SK-N-SH (cell line): ENCODE results near the gene FAP. TPM values are rescaled to one million over a fixed set of nuclear protein-coding genes. Genes with fewer than 3 reads are reported as not detected.

Experiments
- CTCF ChIA-PET: fragments of 300-600, 350-600 bp; formaldehyde crosslinking; extraction: SDS; loops from one replicate; lab custom pipeline; 2021; lab: Yijun Ruan, JAX
- POLR2A ChIA-PET: fragments of 350-600 bp; sonication (Branson Sonifier 250); formaldehyde crosslinking; extraction: SDS; loops from one replicate; lab custom pipeline; 2020; ENCODE audit warnings: antibody characterized with exemption, inconsistent platforms; lab: Yijun Ruan, JAX
- DNase-seq: peaks from one replicate; pipeline ENCODE4 v3.0.0; 2012
- H2AFZ ChIP-seq: fragments of 200-600 bp; sonication (generic); 2 replicates; pipeline ENCODE4 v1.8.1; 2016; ENCODE audit warnings: antibody characterized with exemption, mild to moderate bottlenecking, low read depth
- H3F3A ChIP-seq: fragments of 200-600 bp; sonication (generic); replicated peaks from 2 replicates; pipeline ENCODE3; 2016; ENCODE audit warnings: antibody characterized with exemption, mild to moderate bottlenecking; ENCODE audit not compliant: insufficient read depth
- H3K27ac ChIP-seq, 2 experiments: fragments of 200-500 bp in 1 of 2; fragments of 200-600 bp in 1 of 2; sonication (Bioruptor generic) in 1 of 2; sonication (generic), shearing (Covaris generic) in 1 of 2; 2 replicates each; pipeline versions ENCODE4 v1.5.1 to v1.6.1; 2014 to 2016; ENCODE audit warnings: low read depth in 2 of 2, inconsistent platforms in 1 of 2, low read length in 1 of 2, mild to moderate bottlenecking in 1 of 2, mixed read lengths in 1 of 2
- H3K27me3 ChIP-seq: fragments of 200-600 bp; sonication (generic), shearing (Covaris generic); 2 replicates; pipeline ENCODE4 v1.6.1; 2016; ENCODE audit warnings: mixed run types; ENCODE audit not compliant: insufficient read depth
- H3K36me3 ChIP-seq, 2 experiments: fragments of 200-500 bp in 1 of 2; fragments of 200-600 bp in 1 of 2; sonication (Bioruptor generic) in 1 of 2; sonication (generic) in 1 of 2; replicated peaks in 1 of 2; 2 replicates each; pipeline versions ENCODE3 to v1.5.1; 2014 to 2016; ENCODE audit warnings: low read length in 1 of 2, mild to moderate bottlenecking in 1 of 2; ENCODE audit not compliant: insufficient read depth in 2 of 2, control insufficient read depth in 1 of 2
- H3K4me1 ChIP-seq, 2 experiments: fragments of 200-500 bp in 1 of 2; fragments of 200-600 bp in 1 of 2; sonication (Bioruptor generic) in 1 of 2; sonication (generic), shearing (Covaris generic) in 1 of 2; 2 replicates each; pipeline versions ENCODE4 v1.5.1 to v1.6.1; 2014 to 2016; ENCODE audit warnings: low read depth in 1 of 2, low read length in 1 of 2, mixed run types in 1 of 2; ENCODE audit not compliant: insufficient read depth in 2 of 2, control insufficient read depth in 1 of 2
- H3K4me2 ChIP-seq: fragments of 200-600 bp; sonication (generic), shearing (Covaris generic); 2 replicates; pipeline ENCODE4 v1.6.1; 2017; ENCODE audit warnings: mixed run types
- H3K4me3 ChIP-seq, 2 experiments: fragments of 200-500 bp in 1 of 2; fragments of 200-600 bp in 1 of 2; sonication (Bioruptor generic) in 1 of 2; sonication (generic), shearing (Covaris generic) in 1 of 2; 2 replicates each; pipeline versions ENCODE4 v1.5.1 to v1.8.1; 2014 to 2016; ENCODE audit warnings: low read depth in 2 of 2, inconsistent platforms in 1 of 2, low read length in 1 of 2, mild to moderate bottlenecking in 1 of 2, mixed read lengths in 1 of 2, moderate library complexity in 1 of 2
- H3K79me2 ChIP-seq: fragments of 200-600 bp; sonication (generic); 2 replicates; pipeline ENCODE4 v1.8.1; 2017; ENCODE audit warnings: mild to moderate bottlenecking; ENCODE audit not compliant: insufficient read depth
- H3K9ac ChIP-seq: fragments of 200-600 bp; sonication (generic); 2 replicates; pipeline ENCODE4 v1.6.1; 2017; ENCODE audit warnings: mixed run types
- H3K9me2 ChIP-seq: fragments of 200-600 bp; sonication (generic); 2 replicates; pipeline ENCODE4 v1.6.1; 2017; ENCODE audit warnings: mixed run types
- H3K9me3 ChIP-seq: fragments of 200-600 bp; sonication (generic); 2 replicates; pipeline ENCODE4 v1.6.1; 2017; ENCODE audit warnings: mixed run types, mild to moderate bottlenecking, moderate library complexity
- H4K20me1 ChIP-seq: fragments of 200-600 bp; sonication (generic); 2 replicates; pipeline ENCODE4 v1.6.1; 2017; ENCODE audit warnings: mild to moderate bottlenecking, mixed run types; ENCODE audit not compliant: insufficient read depth
- ELF1 ChIP-seq: IDR thresholded peaks from 2 replicates; pipeline ENCODE4 v1.4.0; 2012
- EZH2phosphoT487 ChIP-seq: fragments of 200-600 bp; sonication (generic); IDR thresholded peaks from 2 replicates; pipeline ENCODE4 v1.6.1; 2017; ENCODE audit warnings: low read depth, mixed run types, mild to moderate bottlenecking, antibody characterized with exemption, moderate library complexity, borderline replicate concordance
- FOSL2 ChIP-seq: IDR thresholded peaks from 2 replicates; pipeline ENCODE4 v1.4.0; 2012; ENCODE audit warnings: low read depth, mild to moderate bottlenecking, moderate library complexity, borderline replicate concordance
- GABPA ChIP-seq: IDR thresholded peaks from 2 replicates; pipeline ENCODE4 v1.4.0; 2012; ENCODE audit warnings: low read depth, mild to moderate bottlenecking
- MEF2A ChIP-seq: IDR thresholded peaks from 2 replicates; pipeline ENCODE4 v1.4.0; 2012; ENCODE audit warnings: low read depth, borderline replicate concordance
- NRF1 ChIP-seq: IDR thresholded peaks from 2 replicates; pipeline ENCODE4 v1.6.1; 2012; ENCODE audit warnings: low read depth, mild to moderate bottlenecking, low read length
- RFX5 ChIP-seq: IDR thresholded peaks from 2 replicates; pipeline ENCODE4 v1.6.1; 2012; ENCODE audit warnings: mild to moderate bottlenecking, improper control_type of control experiment, low read length
- SIN3A ChIP-seq: IDR thresholded peaks from 2 replicates; pipeline ENCODE4 v1.6.1; 2012; ENCODE audit warnings: low read depth, mild to moderate bottlenecking, low read length, moderate library complexity, borderline replicate concordance
- SMC3 ChIP-seq: IDR thresholded peaks from 2 replicates; pipeline ENCODE4 v1.6.1; 2012; ENCODE audit warnings: low read depth, low read length, improper control_type of control experiment
- TCF12 ChIP-seq: IDR thresholded peaks from 2 replicates; pipeline ENCODE4 v1.4.0; 2012
- WGBS: methylation state at CpG from one replicate; pipeline ENCODE4 v1.1.6; 2017; ENCODE audit warnings: low lambda C conversion rate; 5-methylcytosine and 5-hydroxymethylcytosine counted together
- polyA plus RNA-seq, 3 experiments: library from polyadenylated mRNA; depleted of rRNA; stranded (reverse); fragments of >200 nt; gene quantifications; 2 replicates each; pipeline ENCODE4 v1.2.3, GENCODE V29; 2012
- TF ChIP-seq, protein P1 (sequence below): fragments of 150-350 bp; IDR thresholded peaks from 2 replicates; pipeline ENCODE4 v1.6.1; 2017; ENCODE audit warnings: antibody characterized with exemption, low read length, low read depth, borderline replicate concordance
- TF ChIP-seq, protein P2 (sequence below): IDR thresholded peaks from 2 replicates; pipeline ENCODE4 v1.6.1; 2012; ENCODE audit warnings: mild to moderate bottlenecking, low read depth, low read length, moderate library complexity
- TF ChIP-seq, protein P3 (sequence below): IDR thresholded peaks from 2 replicates; pipeline ENCODE4 v1.4.0; 2012; ENCODE audit warnings: low read depth
- TF ChIP-seq, protein P4 (sequence below): fragments of 150-350 bp; IDR thresholded peaks from 2 replicates; pipeline ENCODE4 v1.6.1; 2016; ENCODE audit warnings: mild to moderate bottlenecking, low read depth, low read length

FAP gene
- polyA plus RNA-seq, 1 of the 3 experiments (the other 2 are of a cell fraction): 36.9 TPM

DNA sequence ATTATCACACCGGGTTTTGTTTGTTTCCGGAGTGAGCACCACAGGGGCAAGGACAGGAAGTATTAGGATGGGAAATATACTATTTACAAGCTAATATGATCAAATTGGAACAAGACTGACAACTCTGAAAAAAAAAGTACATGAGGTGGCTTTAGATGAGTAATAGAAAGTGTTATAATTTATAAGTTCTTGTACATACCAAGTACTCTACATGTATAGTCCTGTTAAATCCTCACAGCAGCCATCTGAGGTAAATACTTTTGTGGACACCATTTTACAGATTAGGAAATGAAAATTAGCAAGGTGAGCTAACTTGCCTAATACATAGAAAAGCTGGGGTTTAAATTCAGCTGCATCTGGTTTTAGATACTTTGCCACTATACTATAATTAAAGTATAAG lies 11.2 kb downstream of the FAP start:
- H3K79me2 ChIP-seq: peaks cover 60% of the 10 kb centered on the region
- no peak overlapping the region for H3K9ac ChIP-seq
- WGBS: 89% methylated on average over 2 of the region's 2 CpGs
- peaks cover 0 to 2% of the 10 kb centered on the region in 2 experiments; a peak in 1 of 4 replicates for H3K4me1 ChIP-seq
- no peaks in the 10 kb centered on the region for H4K20me1 ChIP-seq
- TF ChIP-seq SMC3 (no peak), SIN3A (no peak), GABPA (no peak), RFX5 (no peak), ELF1 (no peak), MEF2A (no peak), FOSL2 (no peak), NRF1 (no peak), TCF12 (no peak), EZH2phosphoT487 (no peak)
- TF ChIP-seq, protein P1, sequence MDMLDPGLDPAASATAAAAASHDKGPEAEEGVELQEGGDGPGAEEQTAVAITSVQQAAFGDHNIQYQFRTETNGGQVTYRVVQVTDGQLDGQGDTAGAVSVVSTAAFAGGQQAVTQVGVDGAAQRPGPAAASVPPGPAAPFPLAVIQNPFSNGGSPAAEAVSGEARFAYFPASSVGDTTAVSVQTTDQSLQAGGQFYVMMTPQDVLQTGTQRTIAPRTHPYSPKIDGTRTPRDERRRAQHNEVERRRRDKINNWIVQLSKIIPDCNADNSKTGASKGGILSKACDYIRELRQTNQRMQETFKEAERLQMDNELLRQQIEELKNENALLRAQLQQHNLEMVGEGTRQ: no peak
- TF ChIP-seq, protein P2, sequence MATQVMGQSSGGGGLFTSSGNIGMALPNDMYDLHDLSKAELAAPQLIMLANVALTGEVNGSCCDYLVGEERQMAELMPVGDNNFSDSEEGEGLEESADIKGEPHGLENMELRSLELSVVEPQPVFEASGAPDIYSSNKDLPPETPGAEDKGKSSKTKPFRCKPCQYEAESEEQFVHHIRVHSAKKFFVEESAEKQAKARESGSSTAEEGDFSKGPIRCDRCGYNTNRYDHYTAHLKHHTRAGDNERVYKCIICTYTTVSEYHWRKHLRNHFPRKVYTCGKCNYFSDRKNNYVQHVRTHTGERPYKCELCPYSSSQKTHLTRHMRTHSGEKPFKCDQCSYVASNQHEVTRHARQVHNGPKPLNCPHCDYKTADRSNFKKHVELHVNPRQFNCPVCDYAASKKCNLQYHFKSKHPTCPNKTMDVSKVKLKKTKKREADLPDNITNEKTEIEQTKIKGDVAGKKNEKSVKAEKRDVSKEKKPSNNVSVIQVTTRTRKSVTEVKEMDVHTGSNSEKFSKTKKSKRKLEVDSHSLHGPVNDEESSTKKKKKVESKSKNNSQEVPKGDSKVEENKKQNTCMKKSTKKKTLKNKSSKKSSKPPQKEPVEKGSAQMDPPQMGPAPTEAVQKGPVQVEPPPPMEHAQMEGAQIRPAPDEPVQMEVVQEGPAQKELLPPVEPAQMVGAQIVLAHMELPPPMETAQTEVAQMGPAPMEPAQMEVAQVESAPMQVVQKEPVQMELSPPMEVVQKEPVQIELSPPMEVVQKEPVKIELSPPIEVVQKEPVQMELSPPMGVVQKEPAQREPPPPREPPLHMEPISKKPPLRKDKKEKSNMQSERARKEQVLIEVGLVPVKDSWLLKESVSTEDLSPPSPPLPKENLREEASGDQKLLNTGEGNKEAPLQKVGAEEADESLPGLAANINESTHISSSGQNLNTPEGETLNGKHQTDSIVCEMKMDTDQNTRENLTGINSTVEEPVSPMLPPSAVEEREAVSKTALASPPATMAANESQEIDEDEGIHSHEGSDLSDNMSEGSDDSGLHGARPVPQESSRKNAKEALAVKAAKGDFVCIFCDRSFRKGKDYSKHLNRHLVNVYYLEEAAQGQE: no peak
- TF ChIP-seq, protein P3, sequence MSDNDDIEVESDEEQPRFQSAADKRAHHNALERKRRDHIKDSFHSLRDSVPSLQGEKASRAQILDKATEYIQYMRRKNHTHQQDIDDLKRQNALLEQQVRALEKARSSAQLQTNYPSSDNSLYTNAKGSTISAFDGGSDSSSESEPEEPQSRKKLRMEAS: no peak
- TF ChIP-seq, protein P4, sequence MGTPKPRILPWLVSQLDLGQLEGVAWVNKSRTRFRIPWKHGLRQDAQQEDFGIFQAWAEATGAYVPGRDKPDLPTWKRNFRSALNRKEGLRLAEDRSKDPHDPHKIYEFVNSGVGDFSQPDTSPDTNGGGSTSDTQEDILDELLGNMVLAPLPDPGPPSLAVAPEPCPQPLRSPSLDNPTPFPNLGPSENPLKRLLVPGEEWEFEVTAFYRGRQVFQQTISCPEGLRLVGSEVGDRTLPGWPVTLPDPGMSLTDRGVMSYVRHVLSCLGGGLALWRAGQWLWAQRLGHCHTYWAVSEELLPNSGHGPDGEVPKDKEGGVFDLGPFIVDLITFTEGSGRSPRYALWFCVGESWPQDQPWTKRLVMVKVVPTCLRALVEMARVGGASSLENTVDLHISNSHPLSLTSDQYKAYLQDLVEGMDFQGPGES: no peak
- no peak overlapping the region for H2AFZ ChIP-seq
- DNase-seq: no peak
- no peak overlapping the region for H3K4me2 ChIP-seq
- peaks cover 10% of the 10 kb centered on the region for H3F3A ChIP-seq
- H3K36me3 ChIP-seq: peaks cover 5 to 42% of the 10 kb centered on the region in 2 experiments
- no peak overlapping the region for H3K4me3 ChIP-seq
- ChIA-PET CTCF (interaction anchor here (1.0 to 2.2 kb wide), 4 partner anchors 11 to 66 kb away, joined by 3 to 10 read pairs (median 4); no protein-coding TSS in a partner anchor), POLR2A (no interaction called here)
- no peaks in the 10 kb centered on the region for H3K27me3 ChIP-seq
- H3K9me3 ChIP-seq: no peaks in the 10 kb centered on the region
- no peak overlapping the region for H3K27ac ChIP-seq
- no peaks in the 10 kb centered on the region; the same call in 1 of the 2 replicates for H3K9me2 ChIP-seq
